Left renal cortex interstitium (tissue), 4 donors: ENCODE results near the gene ADCY6. TPM values are rescaled to one million over a fixed set of nuclear protein-coding genes. Genes with fewer than 3 reads are reported as not detected.
A peak's percentile ranks its signal among the peaks of the same experiment; 100 is the strongest.

ENCODE experiments used
- DNase-seq, 4 donors: peaks; one replicate each; pipeline ENCODE4 v3.0.0-alpha.2; 2013; ENCODE audit warnings: low read depth in 4 of 4, low spot score in 2 of 4, missing footprints in 1 of 4
- polyA plus RNA-seq, 4 donors: library from polyadenylated mRNA; unstranded; fragments of 120-200 nt; gene quantifications; one replicate each; pipeline ENCODE4 v1.2.1, GENCODE V29; 2013; ENCODE audit not compliant: insufficient read length in 4 of 4

The ADCY6 gene
- 100 to 1,000 TPM in 2 of 4 donors, 10 to 100 TPM in 2; 74.9 to 114 (median 97.7) TPM for polyA plus RNA-seq

DNA sequence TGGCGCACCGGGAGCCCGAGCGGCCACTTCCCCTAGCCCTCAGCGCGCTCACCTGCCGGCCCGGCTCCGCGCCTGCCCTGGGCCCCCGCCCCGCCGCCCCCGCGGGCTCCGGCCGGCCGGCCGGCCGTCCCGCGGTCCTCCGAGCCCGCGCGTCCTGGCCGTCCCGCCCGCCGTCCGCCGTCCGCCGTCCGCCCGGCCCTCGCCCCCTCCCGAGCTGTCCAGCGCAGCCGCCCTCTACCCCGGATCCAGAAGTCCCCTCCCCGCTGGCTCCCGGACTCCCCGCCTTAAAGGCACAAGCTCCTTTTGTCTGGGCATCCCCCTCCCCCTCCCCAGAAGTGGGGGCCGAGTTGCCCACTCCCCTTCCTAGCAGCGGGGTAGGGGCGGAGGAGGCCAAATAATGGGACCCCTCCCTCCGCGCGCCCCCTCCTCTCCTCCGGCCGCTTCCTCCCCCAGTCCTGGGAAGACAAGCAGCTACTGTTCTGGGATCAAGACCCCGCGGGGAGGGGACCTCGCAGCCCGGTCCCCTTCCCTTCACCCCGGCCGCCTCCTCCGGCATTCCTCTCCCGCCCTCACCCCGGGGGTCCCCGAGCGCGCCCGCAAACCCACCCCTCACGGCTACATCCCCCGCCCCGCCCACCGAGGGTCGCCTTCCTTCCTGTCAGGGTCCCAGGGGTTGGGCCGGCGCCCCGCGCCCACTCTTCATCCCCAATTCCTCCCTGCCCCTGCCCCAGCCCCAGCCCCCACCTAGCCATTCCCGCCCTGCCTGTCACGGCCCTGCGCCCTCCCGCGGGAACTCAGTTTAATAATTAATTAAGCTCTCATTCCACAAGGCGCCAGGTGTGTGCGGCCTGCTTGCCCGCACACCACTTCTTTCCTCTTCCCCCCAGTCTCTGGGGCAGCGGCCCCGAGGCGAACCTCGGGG is at the start of gene ADCY6:
Gene ADCY6 (minus strand): TSS at position 236 of the 922 bp plus-strand sequence. CDS start 5,655 bp downstream, outside the sequence.
- DNase-seq = peak in 2 of 4 donors; percentile 68 to 74

- DNase-seq = no peak
These were observed 49.2 kb upstream of the ADCY6 start for GRCh38 chr12:48838048-48838447.

GRCh38 chr12:48832321-48833060 is 43.6 kb upstream of the ADCY6 start:
- DNase-seq = no peak

DNA sequence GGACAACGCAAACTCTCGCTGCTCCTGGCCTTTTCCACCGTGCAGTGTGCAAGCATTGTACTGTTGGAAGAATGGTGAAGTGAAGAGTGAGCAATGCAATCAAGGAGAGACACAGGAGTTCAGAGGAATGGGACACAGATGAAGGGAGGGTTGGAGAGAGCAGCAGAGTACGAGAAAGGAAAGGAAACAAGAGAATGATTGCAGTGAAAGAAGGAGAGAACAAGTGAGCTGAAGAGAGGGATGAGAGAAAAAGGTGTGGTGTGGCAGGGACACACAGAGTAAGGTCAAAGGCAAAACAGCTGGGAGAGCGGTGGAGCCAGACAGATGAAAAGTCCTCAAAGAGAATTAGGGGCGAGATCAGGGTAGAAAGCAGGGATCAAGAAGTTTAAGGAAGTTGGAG is 42.4 kb upstream of the ADCY6 start:
- no peak for DNase-seq

GRCh38 chr12:48828841-48829575 is 40.1 kb upstream of the ADCY6 start:
- DNase-seq = no peak

DNA sequence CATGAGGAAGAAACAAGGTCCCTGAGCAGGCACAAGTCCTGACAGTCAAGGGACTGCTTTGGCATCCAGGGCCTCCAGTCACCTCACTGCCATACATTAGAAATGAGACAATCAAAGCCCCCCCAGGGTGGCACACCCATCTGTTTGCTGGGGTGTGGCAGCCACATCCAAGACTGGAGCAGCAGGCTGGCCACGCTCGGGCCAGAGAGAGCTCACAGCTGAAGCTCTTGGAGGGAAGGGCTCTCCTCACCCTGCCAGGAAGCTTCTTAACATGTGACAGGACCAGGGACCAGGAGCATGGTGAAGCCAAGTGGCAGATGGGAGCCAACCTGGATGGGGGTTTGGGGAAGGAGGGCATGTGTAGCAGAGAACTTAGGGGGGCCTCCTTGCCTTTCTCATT is 39.4 kb upstream of the ADCY6 start:
- no peak for DNase-seq

- no peak for DNase-seq
These were observed 38.7 kb upstream of the ADCY6 start for GRCh38 chr12:48827513-48828096.

DNA sequence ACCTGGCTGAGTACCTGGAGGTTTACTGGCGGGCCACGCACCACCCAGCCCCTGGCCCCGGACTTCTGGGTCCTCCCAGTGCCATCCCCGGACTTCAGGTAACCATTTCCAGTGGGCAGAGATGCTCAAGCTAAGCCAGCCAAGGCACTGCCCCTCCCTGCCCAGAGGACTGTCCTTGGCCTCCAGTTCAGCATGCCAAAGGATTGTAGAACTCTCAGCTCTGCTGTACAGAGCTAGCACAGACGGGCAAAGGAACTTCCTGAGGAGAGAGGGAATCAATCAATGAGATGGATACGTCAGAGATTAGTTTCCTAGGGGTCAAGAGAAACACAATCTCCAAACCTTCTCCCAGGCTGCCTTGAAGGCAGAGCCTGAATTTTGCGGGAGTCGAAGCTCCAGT is 38.1 kb upstream of the ADCY6 start:
- no peak for DNase-seq

DNA sequence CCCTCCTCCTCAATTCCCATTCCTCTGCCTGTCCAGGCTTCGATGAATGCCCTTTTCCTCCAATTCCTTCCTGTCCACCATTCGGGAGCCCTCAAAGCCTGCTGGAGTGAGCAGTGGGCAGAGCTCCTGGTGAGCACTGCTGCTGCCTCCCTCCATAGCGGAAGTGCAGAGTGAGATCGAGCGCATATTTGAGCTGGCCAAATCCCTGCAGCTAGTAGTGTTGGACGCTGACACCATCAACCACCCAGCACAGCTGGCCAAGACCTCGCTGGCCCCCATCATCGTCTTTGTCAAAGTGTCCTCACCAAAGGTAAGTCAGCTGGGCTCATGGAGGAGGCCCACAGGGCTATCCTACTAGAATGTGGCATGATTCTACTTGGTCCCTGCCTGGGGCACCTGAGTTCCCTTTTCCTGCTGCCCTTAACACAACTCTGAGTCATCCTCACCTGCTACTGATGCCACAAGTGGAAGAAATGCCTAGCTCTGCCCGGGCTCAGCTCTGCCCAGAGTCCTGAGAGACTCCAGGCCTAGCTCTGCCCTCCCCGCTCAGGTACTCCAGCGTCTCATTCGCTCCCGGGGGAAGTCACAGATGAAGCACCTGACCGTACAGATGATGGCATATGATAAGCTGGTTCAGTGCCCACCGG is 37.4 kb upstream of the ADCY6 start:
- no peak for DNase-seq

DNA sequence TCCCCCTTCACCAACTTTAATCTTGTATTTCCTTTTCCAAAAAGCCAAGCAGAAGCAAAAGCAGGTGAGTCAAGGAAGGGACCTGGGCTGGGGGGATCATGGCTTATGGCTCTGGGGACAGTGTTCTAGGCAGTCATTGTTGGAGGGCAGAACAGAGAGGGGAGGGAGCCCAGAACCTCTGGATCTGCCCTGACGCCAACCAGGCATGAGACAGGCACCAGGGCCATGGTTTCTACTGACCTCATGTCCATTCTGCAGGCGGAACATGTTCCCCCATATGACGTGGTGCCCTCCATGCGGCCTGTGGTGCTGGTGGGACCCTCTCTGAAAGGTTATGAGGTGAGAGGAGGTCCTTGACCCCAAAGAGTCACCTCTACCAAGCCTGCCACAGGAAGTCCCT is 36.0 kb upstream of the ADCY6 start:
- DNase-seq = no peak

DNA sequence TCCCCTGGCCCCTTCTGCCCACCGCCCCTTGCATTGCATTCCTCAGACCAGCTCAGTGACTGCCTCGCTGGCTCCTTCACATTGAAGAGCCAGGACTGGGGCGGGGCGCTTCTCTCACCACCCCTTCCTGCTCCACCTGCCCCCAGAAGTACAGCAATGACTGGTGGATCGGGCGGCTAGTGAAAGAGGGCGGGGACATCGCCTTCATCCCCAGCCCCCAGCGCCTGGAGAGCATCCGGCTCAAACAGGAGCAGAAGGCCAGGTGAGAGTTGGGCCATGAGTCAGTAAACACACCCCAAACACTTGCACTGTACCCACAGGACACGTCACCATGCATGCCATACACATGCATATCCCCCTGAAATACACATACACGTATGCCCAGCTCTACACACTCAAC is 35.2 kb upstream of the ADCY6 start:
- DNase-seq = no peak

GRCh38 chr12:48823281-48823680 is 34.4 kb upstream of the ADCY6 start:
- DNase-seq = no peak

DNA sequence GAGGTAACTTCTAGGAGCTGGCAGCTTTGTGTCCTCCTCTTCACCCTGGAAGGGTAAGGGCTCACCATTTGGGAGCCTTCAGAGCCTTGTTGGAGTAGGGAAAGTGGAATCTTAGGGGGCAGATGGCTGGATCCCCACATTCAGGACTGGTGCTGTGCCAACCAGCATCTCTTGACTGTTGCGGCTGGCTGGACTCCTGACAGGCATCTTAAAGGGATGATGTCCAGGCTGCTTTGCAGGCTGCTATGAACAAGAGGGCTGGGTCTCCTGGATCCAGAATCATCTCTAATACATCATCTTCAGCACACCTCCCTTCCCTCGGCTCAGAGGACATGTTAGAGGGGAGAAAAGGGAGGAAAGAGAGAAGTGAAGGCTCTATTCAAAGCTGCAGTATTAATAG is 33.8 kb upstream of the ADCY6 start:
- no peak for DNase-seq

DNA sequence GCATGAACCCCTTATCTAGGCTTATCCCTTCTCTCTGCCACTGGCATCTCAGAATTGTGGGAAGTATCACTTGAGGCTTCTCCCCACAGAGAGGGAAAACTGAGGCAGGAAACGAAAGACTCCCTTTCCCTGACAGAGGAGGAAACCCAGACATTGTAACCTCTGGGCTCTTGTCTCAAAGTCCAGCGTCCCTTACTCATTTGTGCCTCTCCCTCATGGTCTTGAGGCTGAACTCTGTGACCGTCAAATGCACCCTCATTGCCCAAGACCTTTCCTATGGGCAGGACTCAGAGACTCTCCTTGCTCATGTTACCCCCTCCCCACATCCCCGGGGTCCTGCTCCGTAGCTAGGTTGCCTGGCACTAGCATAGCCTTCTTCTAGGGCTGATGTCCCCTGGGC is 33.2 kb upstream of the ADCY6 start:
- no peak for DNase-seq

- DNase-seq = no peak
These were observed 31.3 kb upstream of the ADCY6 start for GRCh38 chr12:48819986-48820725.

- no peak for DNase-seq
These were observed 30.1 kb upstream of the ADCY6 start for GRCh38 chr12:48818831-48819590.

GRCh38 chr12:48817873-48818830 is 29.3 kb upstream of the ADCY6 start, which contains the start of gene CACNB3:
Gene CACNB3 (plus strand): TSS chr12:48818496. CDS start chr12:48818930, 434 bp downstream.
- DNase-seq = no peak
